PFSK-1 (cell line): Measurements from ENCODE around the gene MCM6.

Experiments
- POLR2AphosphoS5 ChIP-seq: IDR thresholded peaks from 2 replicates; pipeline ENCODE4 v1.6.1; 2012; ENCODE audit warnings: low read depth, mild to moderate bottlenecking, control low read depth, low read length, moderate library complexity
- REST ChIP-seq, 2 experiments: IDR thresholded peaks; 2 replicates each; pipeline versions ENCODE4 v1.6.1 to v1.8.0; 2011 to 2012; ENCODE audit warnings: low read depth in 2 of 2, low read length in 2 of 2, control low read depth in 1 of 2, inconsistent platforms in 1 of 2, mild to moderate bottlenecking in 1 of 2, moderate library complexity in 1 of 2; ENCODE audit not compliant: insufficient read depth in 1 of 2
- TAF1 ChIP-seq: IDR thresholded peaks from 2 replicates; pipeline ENCODE4 v1.6.1; 2012; ENCODE audit warnings: low read length, control low read depth, borderline replicate concordance; ENCODE audit not compliant: insufficient read depth

DNA sequence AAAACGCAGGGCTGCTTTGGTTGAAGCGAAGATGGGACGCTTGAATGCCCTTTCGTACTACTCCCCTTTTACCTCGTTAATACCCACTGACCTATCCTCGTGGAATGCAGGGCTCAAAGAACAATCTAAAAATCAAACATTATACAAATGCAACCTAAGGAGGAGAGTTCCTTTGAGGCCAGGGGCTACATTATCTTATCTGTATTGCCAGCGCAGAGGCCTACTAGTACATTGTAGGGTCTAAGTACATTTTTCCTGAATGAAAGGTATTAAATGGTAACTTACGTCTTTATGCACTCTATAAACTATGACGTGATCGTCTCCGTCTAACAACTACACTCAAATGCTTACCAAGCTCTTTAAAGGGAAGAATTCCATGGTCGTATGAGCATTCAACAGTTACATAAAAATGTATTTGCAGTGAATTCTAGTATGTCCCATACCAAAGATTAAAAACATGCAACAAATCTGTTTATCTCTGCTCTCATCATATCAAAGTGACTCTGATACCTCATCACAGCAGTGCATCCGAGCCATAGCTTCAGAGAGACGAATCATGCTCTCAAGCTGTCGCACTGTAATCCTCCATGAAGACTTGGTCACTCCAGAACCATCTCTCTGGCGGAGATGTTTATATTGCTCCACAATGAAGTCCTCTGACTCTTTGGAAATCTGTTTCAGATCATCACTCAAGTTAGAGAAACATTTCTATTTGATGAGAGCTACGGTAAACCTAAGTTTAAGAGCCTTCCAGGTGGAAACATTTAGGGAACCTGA lies 25.2 kb downstream of the MCM6 start:
- no peak for TF ChIP-seq TAF1
- TF ChIP-seq POLR2AphosphoS5 = no peak
- no peak for TF ChIP-seq REST (IDR thresholded peaks at IDR 0.05; ENCODE audit: insufficient read depth in 1 of 2, low read depth in 2 of 2, low read length in 2 of 2)
